ENCODE measurements around the gene RTL10. TPM values are rescaled to one million over a fixed set of nuclear protein-coding genes. Genes with fewer than 3 reads are reported as not detected.

The RTL10 gene
- polyA plus RNA-seq, 2 donors, result 8.1 to 13.8 TPM

DNA sequence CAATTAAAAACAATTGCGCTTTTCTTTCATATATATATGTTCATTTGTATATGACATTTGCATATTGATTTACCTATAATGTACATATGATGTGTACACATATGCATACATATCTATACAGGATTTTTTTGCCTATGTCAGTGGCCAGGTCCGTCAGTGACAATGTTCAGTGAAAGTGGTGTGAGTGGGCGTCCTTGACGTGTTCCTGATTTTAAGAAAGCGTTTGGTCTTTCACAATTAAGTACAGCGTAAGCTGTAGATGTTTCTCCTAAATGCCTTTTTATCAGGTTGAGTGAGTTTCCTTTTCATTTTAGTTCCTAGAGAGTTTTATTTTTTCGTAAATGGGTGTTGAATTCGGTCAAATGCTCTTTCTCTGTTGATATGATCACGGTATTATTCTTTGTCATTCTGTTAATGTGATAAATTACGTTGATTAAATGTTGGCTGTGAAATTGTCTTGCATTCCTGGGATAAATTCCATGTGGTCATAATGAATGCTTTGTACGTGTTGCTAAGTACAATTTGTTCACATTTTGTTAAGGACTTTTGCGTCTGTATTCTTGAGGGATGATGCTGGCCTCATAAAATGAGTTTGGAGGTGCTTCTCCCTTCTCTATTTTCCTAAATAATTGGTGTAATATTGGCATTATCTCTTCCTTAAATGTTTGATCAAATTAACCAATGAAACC, 10.6 kb upstream of the RTL10 start:
- H3K9me3 ChIP-seq (ENCODE audit: control insufficient read depth in 2 of 2, insufficient read depth in 1 of 2, low read depth in 1 of 2, low read length in 1 of 2), result no peaks in the 10 kb centered on the region
- H3K27ac ChIP-seq (ENCODE audit: low read depth in 2 of 2, low read length in 1 of 2), result no peak overlapping the region
- WGBS, 2 donors, result 82 to 84% methylated on average over 12 of the region's 12 CpGs
- H3K4me1 ChIP-seq (ENCODE audit: control insufficient read depth in 2 of 2, insufficient read depth in 2 of 2, low read length in 1 of 2), result peaks cover 8 to 9% of the 10 kb centered on the region in 2 donors
- no peaks in the 10 kb centered on the region for H3K27me3 ChIP-seq (ENCODE audit: control insufficient read depth in 1 of 2, insufficient read depth in 2 of 2, low read length in 2 of 2)
- no peaks in the 10 kb centered on the region for H3K36me3 ChIP-seq (ENCODE audit: control insufficient read depth in 2 of 2, insufficient read depth in 2 of 2, low read length in 1 of 2)
- no peak overlapping the region for H3K4me3 ChIP-seq (ENCODE audit: low read depth in 1 of 2, low read length in 2 of 2)

DNA sequence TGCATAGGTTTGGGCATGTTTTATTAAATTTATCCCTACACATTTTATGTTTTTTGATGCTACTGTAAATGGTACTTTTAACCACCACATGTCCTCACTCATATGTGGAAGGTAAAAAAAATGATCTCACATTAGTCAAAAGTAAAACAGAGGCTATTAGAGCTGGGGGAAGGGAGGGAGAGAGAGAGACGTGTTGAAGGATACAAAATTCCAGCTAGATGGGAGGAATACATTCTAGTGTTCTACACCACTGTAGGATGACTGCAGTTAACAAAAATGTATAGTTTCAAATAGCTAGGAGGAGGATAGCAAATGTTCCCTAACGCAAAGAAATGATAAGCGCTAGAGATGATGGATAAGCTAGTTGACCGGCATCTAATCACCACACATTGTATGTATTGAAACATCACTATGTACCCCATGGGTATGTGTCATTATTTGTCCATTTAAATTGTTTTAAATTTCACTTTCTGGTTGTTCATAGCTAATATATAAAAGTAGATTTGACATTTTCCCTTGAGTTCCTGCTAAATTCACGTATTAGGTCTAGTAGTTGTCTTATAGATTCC, 9.9 kb upstream of the RTL10 start:
- Histone ChIP-seq H3K4me3 (ENCODE audit: low read depth in 1 of 2, low read length in 2 of 2) (no peak overlapping the region), H3K27ac (ENCODE audit: low read depth in 2 of 2, low read length in 1 of 2) (no peak overlapping the region), H3K27me3 (ENCODE audit: control insufficient read depth in 1 of 2, insufficient read depth in 2 of 2, low read length in 2 of 2) (no peaks in the 10 kb centered on the region), H3K36me3 (ENCODE audit: control insufficient read depth in 2 of 2, insufficient read depth in 2 of 2, low read length in 1 of 2) (no peaks in the 10 kb centered on the region), H3K9me3 (ENCODE audit: control insufficient read depth in 2 of 2, insufficient read depth in 1 of 2, low read depth in 1 of 2, low read length in 1 of 2) (no peaks in the 10 kb centered on the region), H3K4me1 (ENCODE audit: control insufficient read depth in 2 of 2, insufficient read depth in 2 of 2, low read length in 1 of 2) (peaks cover 8 to 9% of the 10 kb centered on the region in 2 donors)
- WGBS, 2 donors, result 93 to 94% methylated on average over 5 of the region's 5 CpGs

DNA sequence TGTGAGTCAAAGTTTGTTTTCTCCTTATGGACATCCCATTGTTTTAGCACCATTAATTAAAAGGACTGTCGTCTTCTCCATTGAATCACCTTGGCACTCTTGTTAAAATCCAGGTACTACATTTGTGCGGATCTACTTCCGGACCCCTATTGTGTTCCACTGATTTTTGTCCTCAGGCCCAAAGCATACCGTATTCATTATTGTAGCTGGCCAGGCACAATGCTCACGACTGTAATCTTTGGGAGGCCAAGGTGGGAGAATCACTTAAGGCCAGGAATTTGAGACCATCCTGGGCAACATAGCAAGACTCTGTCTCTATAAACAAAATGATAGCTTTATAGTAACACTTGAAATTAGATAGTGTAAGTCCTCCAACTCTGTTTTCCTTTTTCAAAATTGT, 8.9 kb upstream of the RTL10 start:
- Histone ChIP-seq H3K9me3 (ENCODE audit: control insufficient read depth in 2 of 2, insufficient read depth in 1 of 2, low read depth in 1 of 2, low read length in 1 of 2) (no peaks in the 10 kb centered on the region), H3K4me1 (ENCODE audit: control insufficient read depth in 2 of 2, insufficient read depth in 2 of 2, low read length in 1 of 2) (peaks cover 0 to under 1% of the 10 kb centered on the region in 2 donors), H3K4me3 (ENCODE audit: low read depth in 1 of 2, low read length in 2 of 2) (no peak overlapping the region), H3K27ac (ENCODE audit: low read depth in 2 of 2, low read length in 1 of 2) (no peak overlapping the region), H3K27me3 (ENCODE audit: control insufficient read depth in 1 of 2, insufficient read depth in 2 of 2, low read length in 2 of 2) (no peaks in the 10 kb centered on the region), H3K36me3 (ENCODE audit: control insufficient read depth in 2 of 2, insufficient read depth in 2 of 2, low read length in 1 of 2) (no peaks in the 10 kb centered on the region)
- 94% methylated on average over 5 of the region's 5 CpGs for WGBS, 2 donors

DNA sequence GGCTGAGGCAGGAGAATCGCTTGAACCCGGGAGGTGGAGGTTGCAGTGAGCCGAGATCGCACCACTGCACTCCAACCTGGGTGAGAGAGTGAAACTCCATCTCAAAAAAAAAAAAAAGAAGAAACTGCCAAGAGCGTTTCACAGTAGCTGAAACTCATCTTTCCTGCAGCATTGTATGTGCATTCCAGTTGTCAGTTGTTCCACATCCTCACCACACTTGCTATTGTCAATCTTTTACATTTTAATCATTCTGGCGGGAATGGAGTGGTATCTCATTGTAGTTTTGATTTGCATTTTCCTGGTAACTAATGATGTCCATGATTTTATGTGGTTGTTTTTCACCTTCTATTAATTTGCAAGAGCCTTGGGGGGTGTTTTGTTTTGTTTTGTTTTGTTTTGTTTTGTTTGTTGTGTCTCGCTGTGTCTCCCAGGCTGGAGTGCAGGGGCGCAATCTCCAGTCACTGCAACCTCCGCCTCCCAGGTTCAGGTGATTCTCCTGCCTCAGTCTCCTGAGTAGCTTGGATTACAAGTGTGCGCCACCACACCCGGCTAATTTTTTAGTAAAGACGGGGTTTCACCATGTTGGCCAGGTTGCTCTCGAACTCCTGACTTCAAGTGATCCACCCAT, 8.1 kb upstream of the RTL10 start:
- no peaks in the 10 kb centered on the region for H3K9me3 ChIP-seq (ENCODE audit: control insufficient read depth in 2 of 2, insufficient read depth in 1 of 2, low read depth in 1 of 2, low read length in 1 of 2)
- H3K27ac ChIP-seq (ENCODE audit: low read depth in 2 of 2, low read length in 1 of 2), result no peak overlapping the region
- H3K27me3 ChIP-seq (ENCODE audit: control insufficient read depth in 1 of 2, insufficient read depth in 2 of 2, low read length in 2 of 2), result no peaks in the 10 kb centered on the region
- H3K36me3 ChIP-seq (ENCODE audit: control insufficient read depth in 2 of 2, insufficient read depth in 2 of 2, low read length in 1 of 2), result no peaks in the 10 kb centered on the region
- H3K4me1 ChIP-seq (ENCODE audit: control insufficient read depth in 2 of 2, insufficient read depth in 2 of 2, low read length in 1 of 2), result no peaks in the 10 kb centered on the region
- no peak overlapping the region for H3K4me3 ChIP-seq (ENCODE audit: low read depth in 1 of 2, low read length in 2 of 2)
- WGBS, 2 donors, result 95% methylated on average over 13 of the region's 13 CpGs

DNA sequence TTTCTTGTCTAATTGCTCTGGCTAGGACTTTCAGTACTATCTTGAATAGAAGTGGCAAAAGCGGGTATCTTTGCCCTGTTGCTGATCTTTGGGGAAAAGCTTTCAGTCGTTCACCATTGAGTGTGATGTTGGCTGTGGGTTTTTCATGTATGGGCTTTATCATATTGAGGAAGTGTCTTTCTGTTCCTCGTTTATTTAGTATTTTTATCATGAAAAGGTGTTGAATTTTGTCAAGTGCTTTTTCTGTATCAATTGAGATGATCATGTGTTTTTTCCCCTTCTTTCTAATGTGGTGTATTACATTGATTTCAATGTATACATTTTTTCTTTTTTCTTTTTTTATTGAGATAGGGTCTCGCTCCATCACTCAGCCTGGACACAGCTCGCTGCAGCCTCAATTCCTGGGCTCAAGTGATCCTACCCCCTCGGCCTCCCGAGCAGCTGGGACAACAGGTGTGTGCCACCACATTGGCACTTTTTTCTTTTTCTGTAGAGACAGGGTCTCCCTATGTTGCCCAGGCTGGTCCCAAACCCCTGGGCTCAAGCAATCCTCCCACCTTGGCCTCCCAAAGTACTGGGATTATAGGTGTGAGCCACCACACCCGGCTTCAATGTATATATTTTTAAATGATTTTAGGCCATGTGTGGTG, 5.3 kb upstream of the RTL10 start:
- 95% methylated on average over 8 of the region's 8 CpGs for WGBS, 2 donors
- no peak overlapping the region for H3K4me3 ChIP-seq (ENCODE audit: low read depth in 1 of 2, low read length in 2 of 2)
- no peaks in the 10 kb centered on the region for H3K27me3 ChIP-seq (ENCODE audit: control insufficient read depth in 1 of 2, insufficient read depth in 2 of 2, low read length in 2 of 2)
- H3K27ac ChIP-seq (ENCODE audit: low read depth in 2 of 2, low read length in 1 of 2), result no peak overlapping the region
- H3K4me1 ChIP-seq (ENCODE audit: control insufficient read depth in 2 of 2, insufficient read depth in 2 of 2, low read length in 1 of 2), result peaks cover 0 to 8% of the 10 kb centered on the region in 2 donors
- no peaks in the 10 kb centered on the region for H3K9me3 ChIP-seq (ENCODE audit: control insufficient read depth in 2 of 2, insufficient read depth in 1 of 2, low read depth in 1 of 2, low read length in 1 of 2)
- no peaks in the 10 kb centered on the region for H3K36me3 ChIP-seq (ENCODE audit: control insufficient read depth in 2 of 2, insufficient read depth in 2 of 2, low read length in 1 of 2)

DNA sequence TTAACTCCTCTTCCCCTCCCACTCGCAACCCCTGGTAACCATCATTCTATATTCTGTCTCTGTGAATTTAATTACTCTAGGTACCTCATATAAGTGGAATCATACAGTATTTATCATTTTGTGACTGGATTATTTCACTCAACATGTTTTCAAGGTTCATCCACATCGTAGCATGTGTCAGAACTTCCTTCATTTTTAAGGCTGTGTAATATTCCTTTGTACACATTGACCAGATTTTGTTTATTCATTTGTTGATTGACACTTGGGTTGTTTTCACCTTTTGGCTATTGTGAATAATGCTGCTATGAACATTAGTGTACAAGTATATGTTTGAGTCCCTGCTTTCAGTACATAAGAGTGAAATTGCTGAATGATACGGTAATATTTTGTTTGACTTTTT, 2.7 kb upstream of the RTL10 start:
- Histone ChIP-seq H3K27ac (ENCODE audit: low read depth in 2 of 2, low read length in 1 of 2) (no peak overlapping the region), H3K27me3 (ENCODE audit: control insufficient read depth in 1 of 2, insufficient read depth in 2 of 2, low read length in 2 of 2) (no peaks in the 10 kb centered on the region), H3K9me3 (ENCODE audit: control insufficient read depth in 2 of 2, insufficient read depth in 1 of 2, low read depth in 1 of 2, low read length in 1 of 2) (no peaks in the 10 kb centered on the region), H3K4me1 (ENCODE audit: control insufficient read depth in 2 of 2, insufficient read depth in 2 of 2, low read length in 1 of 2) (peaks cover 6 to 23% of the 10 kb centered on the region in 2 donors), H3K36me3 (ENCODE audit: control insufficient read depth in 2 of 2, insufficient read depth in 2 of 2, low read length in 1 of 2) (peaks cover 0 to 3% of the 10 kb centered on the region in 2 donors), H3K4me3 (ENCODE audit: low read depth in 1 of 2, low read length in 2 of 2) (no peak overlapping the region)
- 98 to 99% methylated on average over 3 of the region's 3 CpGs for WGBS, 2 donors

DNA sequence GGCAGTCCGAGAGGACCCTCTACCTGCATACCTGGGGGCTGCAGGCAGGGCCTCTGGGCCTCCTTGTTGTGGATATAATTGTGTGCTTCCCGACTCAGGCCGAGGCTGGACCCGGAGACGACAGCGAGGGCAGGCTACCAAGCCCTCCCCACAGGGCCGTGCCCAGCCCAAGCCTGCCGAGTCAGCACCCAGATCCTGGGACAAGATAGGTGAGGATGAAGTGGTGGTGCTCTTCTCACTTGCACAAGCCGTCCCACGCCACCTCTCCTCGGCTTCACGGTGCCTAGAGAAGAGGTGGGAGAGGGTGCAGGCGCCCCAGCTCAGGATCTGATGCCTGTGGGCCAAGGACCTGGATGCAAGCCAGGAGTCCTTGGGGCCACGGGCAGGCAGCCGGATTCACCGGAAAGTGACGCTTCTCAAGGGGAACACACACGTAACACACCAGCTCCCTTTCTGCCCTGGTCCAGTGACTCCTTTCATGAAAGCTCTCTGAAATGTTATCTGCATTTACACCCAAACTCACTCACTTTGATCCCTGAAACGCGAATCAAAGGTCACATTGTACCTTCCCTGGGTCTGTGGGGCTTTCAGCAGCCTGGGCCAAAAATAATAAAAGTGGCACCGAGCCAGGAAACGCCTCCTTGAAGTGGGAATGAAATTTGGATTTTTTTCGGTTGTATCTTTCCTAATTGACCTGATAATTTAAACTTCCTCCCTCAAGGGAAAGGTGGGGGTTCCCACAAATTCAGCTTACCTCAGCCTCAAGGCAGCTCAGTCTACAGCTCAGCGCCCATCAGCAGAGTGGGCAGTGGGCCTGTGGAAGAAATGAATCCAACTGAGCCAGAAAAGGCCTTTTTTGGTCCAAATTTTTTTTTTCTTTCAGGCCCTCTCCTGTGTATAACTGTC, 1.1 kb upstream of the RTL10 start:
- Histone ChIP-seq H3K27ac (ENCODE audit: low read depth in 2 of 2, low read length in 1 of 2) (peak overlapping the region; percentile 84 to 97), H3K4me1 (ENCODE audit: control insufficient read depth in 2 of 2, insufficient read depth in 2 of 2, low read length in 1 of 2) (peaks cover 11 to 32% of the 10 kb centered on the region in 2 donors), H3K4me3 (ENCODE audit: low read depth in 1 of 2, low read length in 2 of 2) (peak overlapping the region; percentile 83 to 90), H3K36me3 (ENCODE audit: control insufficient read depth in 2 of 2, insufficient read depth in 2 of 2, low read length in 1 of 2) (peaks cover 6 to 18% of the 10 kb centered on the region in 2 donors), H3K9me3 (ENCODE audit: control insufficient read depth in 2 of 2, insufficient read depth in 1 of 2, low read depth in 1 of 2, low read length in 1 of 2) (no peaks in the 10 kb centered on the region), H3K27me3 (ENCODE audit: control insufficient read depth in 1 of 2, insufficient read depth in 2 of 2, low read length in 2 of 2) (no peaks in the 10 kb centered on the region)
- 5 to 7% methylated on average over 24 of the region's 24 CpGs for WGBS, 2 donors

DNA sequence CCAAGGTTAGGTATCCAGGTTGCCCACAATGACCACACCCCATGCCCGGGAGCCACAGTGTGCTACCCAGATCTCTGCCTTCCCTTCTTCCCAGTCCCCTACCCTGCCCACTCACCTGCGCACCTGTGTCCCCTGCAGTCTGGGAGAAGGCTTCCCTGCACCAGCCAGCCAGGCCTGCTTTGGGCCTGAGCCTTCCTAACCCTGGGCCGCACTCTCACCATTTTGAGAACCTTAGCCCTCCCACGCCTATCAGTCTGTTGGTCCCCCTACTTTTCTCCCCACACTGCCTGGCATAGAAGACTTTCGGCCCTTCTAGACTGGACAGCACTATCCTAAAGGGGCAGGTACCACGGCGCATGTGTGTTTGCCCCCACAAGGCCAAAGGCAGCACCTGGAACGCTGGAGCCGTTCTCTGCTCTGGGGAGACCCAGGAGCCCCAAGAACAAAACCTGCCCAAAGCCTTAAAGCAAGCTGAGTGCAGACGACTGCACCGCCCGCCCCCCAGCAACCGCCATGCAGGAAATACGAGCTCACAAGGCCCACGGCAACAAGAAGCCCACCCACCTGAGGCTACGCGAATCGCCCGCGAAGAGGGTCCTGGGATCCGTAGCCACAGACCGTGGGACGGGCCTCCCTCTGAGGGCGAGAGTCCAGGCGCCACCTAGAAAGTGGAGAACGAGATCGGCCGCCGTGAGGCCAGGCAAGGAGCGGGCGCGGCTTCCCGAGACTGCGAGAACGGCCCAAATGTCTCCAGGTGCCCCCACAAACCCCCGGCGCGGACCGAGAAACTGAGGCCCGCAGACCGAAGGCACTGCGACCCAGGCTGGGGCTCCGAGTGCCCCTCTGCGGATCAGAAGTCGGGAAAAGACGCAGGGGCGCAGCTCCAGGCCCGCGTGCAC, 546 bp downstream of the RTL10 start:
- WGBS, 2 donors, result 1% methylated on average over 47 to 49 of the region's 49 CpGs
- H3K27me3 ChIP-seq (ENCODE audit: control insufficient read depth in 1 of 2, insufficient read depth in 2 of 2, low read length in 2 of 2), result no peaks in the 10 kb centered on the region
- no peaks in the 10 kb centered on the region for H3K9me3 ChIP-seq (ENCODE audit: control insufficient read depth in 2 of 2, insufficient read depth in 1 of 2, low read depth in 1 of 2, low read length in 1 of 2)
- H3K4me3 ChIP-seq (ENCODE audit: low read depth in 1 of 2, low read length in 2 of 2), result peak overlapping the region; percentile 83 to 90
- H3K36me3 ChIP-seq (ENCODE audit: control insufficient read depth in 2 of 2, insufficient read depth in 2 of 2, low read length in 1 of 2), result peaks cover 6 to 25% of the 10 kb centered on the region in 2 donors
- H3K4me1 ChIP-seq (ENCODE audit: control insufficient read depth in 2 of 2, insufficient read depth in 2 of 2, low read length in 1 of 2), result peaks cover 11 to 41% of the 10 kb centered on the region in 2 donors
- H3K27ac ChIP-seq (ENCODE audit: low read depth in 2 of 2, low read length in 1 of 2), result peak overlapping the region; percentile 94 to 97

Data from esophagus (tissue), 2 donors.